HG02798 (cell line): ENCODE measurements around the gene SCN3B.

Experiments
- ATAC-seq: cut with Tn5 transposase; IDR thresholded peaks from one replicate; pipeline ENCODE4 v1.9.1; 2021; ENCODE audit warnings: mild to moderate bottlenecking; ENCODE audit not compliant: unreplicated experiment, poor library complexity

SCN3B gene

GRCh38 chr11:123603666-123604065, 50.8 kb downstream of the SCN3B start:
- ATAC-seq = no peak

- ATAC-seq = no peak
Observed at GRCh38 chr11:123601743-123602142, 52.7 kb downstream of the SCN3B start.

GRCh38 chr11:123601136-123601535, 53.3 kb downstream of the SCN3B start:
- no peak for ATAC-seq

DNA sequence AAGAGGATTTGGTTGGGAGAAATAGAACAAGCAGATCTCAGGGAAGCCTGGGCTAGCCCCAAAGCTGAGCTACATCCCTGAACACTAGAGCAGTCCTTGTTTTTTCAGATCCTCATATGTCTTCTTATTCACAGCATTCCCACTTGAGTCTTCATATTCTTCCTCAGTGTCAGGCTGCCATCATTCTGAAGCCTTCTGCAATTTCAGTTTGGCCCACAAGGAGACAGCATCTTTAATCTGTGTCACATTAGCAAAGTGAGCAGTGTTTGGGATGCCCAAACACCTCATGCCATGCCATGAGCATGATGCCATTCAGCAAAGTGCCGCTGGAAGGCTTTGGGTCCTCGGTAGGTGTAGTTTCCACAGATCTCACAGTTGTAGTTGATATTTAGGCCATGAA, 56.6 kb downstream of the SCN3B start:
- no peak for ATAC-seq

GRCh38 chr11:123594921-123595320, 59.5 kb downstream of the SCN3B start:
- ATAC-seq = no peak

DNA sequence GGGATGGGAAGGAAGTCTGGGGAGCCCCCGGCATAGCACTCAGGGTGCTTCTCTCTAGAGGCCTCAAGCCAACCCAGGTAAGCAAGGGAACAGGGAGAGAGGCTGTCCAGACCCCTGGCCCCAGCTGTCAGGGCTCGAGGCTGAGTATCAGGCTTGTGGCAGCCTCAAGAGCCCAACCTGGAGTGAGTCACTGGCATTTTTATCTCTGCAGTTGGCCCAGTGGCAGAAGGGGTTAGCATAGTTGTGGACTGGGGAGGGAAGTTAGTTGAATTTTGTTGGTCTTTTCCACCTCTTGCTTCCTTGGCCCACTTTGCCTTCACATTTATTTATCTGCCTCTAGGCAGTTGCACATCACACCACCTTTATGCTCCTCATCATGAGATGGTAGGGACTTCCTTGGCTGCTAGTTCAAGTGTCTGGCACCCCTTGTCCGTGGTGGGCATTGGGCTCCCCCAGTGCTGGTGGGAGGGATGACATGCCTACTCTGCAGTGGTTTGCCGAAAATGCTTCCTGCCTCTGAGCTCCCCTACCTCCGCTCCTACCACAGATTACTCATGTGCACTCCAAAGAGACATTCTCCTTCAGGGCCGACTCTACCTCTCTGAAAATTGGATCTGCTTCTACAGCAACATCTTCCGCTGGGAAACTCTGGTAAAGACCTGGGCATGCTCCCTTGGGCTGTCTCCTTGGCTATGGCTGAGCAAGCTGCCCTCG, 60.1 kb downstream of the SCN3B start:
- ATAC-seq = no peak

- no peak for ATAC-seq
Observed at GRCh38 chr11:123593570-123593969, 60.9 kb downstream of the SCN3B start.

DNA sequence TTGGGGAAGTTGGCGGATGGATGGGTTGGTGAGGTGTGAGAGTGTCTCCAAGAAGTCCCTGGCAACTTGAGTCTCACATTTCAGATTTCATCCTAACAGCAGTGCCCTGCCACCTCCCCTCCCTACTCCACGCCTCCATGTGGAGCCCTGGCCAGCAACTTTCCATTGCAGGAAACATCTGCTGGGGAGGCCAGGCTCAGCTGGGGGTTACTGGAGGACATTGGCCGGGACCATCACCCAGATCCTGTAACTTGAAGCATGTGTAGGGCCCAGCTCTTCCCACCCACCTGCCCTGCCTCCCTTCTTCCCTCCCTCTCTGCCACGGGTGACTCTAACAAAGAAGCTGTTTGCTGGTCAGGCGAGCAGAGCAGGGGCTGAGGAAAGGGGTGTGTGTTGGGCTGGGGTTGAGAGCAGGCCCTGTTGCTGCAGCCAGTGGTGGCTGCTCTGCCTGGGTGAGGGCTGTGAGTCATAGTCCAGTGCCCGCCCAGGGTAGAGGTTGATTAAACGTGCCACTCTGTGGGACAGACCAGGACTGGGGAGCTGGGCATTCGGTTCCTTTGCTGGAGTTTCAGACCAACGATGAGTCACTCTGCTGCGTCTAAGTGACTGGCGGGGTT, 64.0 kb downstream of the SCN3B start:
- no peak for ATAC-seq

- no peak for ATAC-seq
Observed at GRCh38 chr11:123588864-123589262, 65.6 kb downstream of the SCN3B start.

DNA sequence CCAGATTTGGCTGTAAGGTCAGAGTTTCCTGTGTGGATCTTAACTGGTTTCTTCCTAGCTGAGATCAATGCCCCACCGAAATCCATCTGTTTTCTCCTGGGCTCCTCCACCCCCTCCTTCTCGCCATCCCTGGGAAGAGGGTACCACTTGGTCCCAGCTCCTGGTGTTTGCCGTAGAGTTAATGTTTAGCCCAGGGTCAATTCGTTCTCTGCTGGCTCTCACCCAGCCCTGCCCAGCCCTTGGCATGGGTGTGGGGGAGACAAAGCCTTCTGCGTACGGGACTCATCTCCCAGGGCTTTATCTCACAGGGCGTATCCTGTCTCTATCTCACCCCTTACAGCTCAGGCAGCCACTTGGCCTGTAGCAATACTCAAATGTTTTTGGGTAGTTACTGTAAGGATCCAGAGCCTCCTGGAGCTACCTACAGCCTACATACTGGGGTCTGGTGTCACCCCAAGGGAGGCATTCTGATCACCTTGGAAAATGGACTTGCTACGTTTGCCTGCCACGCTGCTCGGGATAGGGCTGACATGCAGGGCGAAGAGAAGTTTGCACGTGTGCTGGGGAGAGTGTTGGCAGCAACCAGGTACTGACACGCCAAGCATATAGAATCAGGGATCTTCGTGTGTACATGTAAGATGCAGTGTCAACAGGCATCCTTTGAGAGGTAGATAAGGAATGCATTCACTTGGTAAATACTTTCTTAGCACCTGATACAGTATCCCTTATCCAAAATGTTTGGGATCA, 66.1 kb downstream of the SCN3B start:
- ATAC-seq = no peak

GRCh38 chr11:123587559-123587958, 66.9 kb downstream of the SCN3B start:
- no peak for ATAC-seq

DNA sequence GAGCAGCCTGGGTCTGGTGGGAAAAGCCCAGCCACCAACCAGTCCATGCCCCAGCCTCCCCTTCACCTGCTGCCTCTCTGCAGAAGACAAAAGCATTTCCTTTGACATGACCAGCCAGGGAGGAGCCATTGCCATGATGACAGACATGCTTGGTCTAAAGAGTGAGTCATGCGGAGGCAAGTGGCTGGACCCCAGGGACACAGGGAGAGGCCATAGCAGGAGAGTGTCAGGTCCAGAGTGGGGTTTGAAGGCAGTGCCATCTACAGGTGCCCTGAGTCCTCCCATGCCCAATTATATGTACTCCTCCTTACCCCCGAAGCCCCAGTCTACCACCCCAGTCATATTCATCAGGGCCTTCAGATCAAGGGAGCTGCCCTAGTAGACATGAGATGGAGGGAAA, 67.4 kb downstream of the SCN3B start:
- ATAC-seq = no peak

DNA sequence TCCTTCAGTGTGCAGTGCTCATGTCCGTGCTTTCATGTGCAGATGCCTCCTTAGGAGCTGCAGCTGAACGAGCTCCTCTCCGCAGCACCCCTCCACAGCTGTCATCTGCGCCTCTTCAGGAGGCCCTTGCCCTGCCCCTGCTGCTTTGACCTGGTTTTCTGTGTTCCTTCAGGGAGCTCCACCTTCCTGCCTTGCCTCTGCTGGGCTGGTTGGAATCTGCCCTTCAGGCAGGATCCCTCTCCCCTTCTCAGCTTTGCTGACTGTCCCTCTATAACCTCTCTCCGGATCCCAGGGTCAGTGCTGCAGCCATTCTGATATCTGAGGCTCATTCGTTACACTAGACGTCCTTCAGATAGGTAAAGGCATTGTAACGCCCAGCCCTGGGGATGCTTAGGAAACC, 67.9 kb downstream of the SCN3B start:
- no peak for ATAC-seq

- ATAC-seq = no peak
Observed at GRCh38 chr11:123585706-123586105, 68.7 kb downstream of the SCN3B start.

- no peak for ATAC-seq
Observed at GRCh38 chr11:123585206-123585605, 69.2 kb downstream of the SCN3B start.

DNA sequence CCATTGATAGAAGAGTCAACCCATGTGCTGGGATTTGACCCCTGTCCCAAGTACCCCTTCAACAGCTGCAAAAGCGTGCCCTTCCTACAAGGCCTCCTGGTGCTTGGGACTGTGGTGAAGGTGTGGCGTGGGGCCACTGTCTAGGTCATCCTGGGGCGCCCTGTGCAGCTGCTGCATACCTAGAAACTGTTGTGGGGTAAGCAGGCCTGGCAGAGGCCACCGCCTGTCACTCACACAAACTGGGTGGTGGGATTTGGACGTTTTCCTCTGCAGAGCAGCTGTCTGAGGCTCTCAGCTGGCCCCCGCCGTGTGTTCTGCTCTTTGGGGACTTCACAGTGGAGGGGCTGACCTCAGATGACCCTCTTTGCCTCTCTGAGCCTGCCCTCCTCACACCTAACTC, 69.7 kb downstream of the SCN3B start:
- no peak for ATAC-seq

DNA sequence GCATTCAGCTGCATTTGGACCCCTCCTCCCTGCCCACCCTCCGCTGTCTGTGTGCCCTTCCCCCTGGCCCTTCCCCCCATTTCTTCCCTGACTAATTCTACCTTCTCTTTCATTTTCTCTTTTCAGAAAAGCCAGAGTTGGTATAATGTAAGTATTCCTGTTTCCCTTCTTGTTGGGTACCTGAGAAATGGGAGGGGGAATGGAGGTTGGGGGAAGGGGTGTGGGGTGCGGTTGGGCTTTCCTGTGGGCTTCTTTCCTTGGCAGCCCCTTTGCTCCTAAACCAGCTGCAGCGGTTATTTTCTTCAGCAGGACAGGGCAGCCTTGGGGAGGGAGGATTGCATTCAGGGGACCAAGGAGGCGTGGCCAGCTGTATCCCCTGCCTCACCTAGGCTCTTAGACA, 70.2 kb downstream of the SCN3B start:
- ATAC-seq = no peak

GRCh38 chr11:123582992-123583504, 71.4 kb downstream of the SCN3B start:
- ATAC-seq = no peak

GRCh38 chr11:123581651-123582399, 72.6 kb downstream of the SCN3B start:
- no peak for ATAC-seq

DNA sequence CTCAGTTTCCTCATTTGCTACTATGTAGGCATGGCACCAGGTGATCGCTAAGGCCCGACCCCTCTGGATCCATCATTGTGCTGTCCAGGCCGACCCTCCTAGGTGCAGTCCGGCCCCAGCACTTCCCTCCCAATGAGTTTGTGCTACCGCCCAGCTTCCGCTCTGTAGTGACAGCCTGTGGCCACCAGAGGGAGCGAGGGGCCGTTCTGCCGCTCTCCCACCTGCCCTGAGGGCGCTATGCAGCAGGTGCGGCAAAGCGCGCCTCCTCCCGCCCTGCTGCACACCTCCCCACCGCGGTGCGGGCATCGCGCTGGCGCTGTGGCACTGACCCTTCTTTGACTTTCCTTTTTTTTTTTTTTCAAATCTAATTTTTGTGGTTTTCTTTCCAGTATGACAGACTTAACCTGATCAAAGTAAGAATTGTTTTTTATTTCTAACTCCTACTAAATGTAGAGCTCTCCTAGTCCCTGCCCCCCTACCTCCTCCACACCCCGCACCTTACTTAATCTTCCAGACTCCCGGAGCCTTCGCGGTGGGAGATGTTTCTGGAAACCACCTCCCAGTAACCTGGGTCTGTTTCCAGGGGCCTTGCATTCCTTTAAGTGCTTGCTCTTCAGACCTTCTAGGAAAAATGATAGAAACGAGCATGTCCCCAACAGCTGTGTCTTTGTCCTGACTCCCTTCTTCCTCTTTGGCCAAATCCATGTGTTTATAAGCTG, 73.7 kb downstream of the SCN3B start:
- ATAC-seq = peak; percentile 87
